Transverse colon (tissue), 4 donors: ENCODE measurements around the gene DCP1A.

Experiments used
- CTCF ChIP-seq, 5 experiments: fragments of 200-600 bp in 3 of 5; fragments of 450-650 bp in 2 of 5; sonication (generic) in 3 of 5; IDR thresholded peaks; 1 replicate in 2 of 5; 2 replicates in 3 of 5; pipeline ENCODE4 v1.5.1; 2016 to 2017; ENCODE audit warnings: antibody characterized with exemption in 5 of 5, inconsistent platforms in 3 of 5, mild to moderate bottlenecking in 2 of 5, moderate library complexity in 1 of 5
- POLR2A ChIP-seq: fragments of 450-650 bp; IDR thresholded peaks from one replicate; pipeline ENCODE4 v1.6.1; 2016; ENCODE audit warnings: antibody characterized with exemption, mild to moderate bottlenecking, moderate library complexity
- POLR2AphosphoS5 ChIP-seq, 3 donors: sonication (generic); formaldehyde crosslinking; IDR thresholded peaks; one replicate each; pipeline ENCODE4 v1.6.1; 2016; ENCODE audit warnings: antibody characterized with exemption in 3 of 3

GRCh38 chr3:53269888-53270880, 77.2 kb downstream of the DCP1A start:
- TF ChIP-seq CTCF (IDR thresholded peaks at IDR 0.05) (no peak), POLR2AphosphoS5 (IDR thresholded peaks at IDR 0.05) (peak in 2 of 3 donors; percentile 50 to 60), POLR2A (no peak)
